H9 (cell line): ENCODE measurements around the gene EEF1G. TPM values are rescaled to one million over a fixed set of nuclear protein-coding genes. Genes with fewer than 3 reads are reported as not detected.
A peak's percentile ranks its signal among the peaks of the same experiment; 100 is the strongest.

ENCODE experiments used
- DNase-seq: peaks from one replicate; pipeline ENCODE4 v3.0.0-alpha.2; 2017
- H2AFZ ChIP-seq: one replicate; pipeline ENCODE4 v1.6.1; 2013; ENCODE audit warnings: mild to moderate bottlenecking, low read length, control low read depth, moderate library complexity
- H2AK5ac ChIP-seq: 2 replicates; pipeline ENCODE4 v1.6.1; 2013; ENCODE audit warnings: low read length, control low read depth, mixed read lengths; ENCODE audit not compliant: insufficient read length
- H2BK120ac ChIP-seq: one replicate; pipeline ENCODE4 v1.6.1; 2013; ENCODE audit warnings: low read depth, mild to moderate bottlenecking, low read length, control low read depth, inconsistent platforms; ENCODE audit not compliant: poor library complexity, severe bottlenecking
- H2BK12ac ChIP-seq: 2 replicates; pipeline ENCODE4 v1.6.1; 2013; ENCODE audit warnings: low read length, control low read depth, mixed read lengths, low read depth; ENCODE audit not compliant: insufficient read length
- H2BK15ac ChIP-seq: 2 replicates; pipeline ENCODE4 v1.6.1; 2013; ENCODE audit warnings: low read depth, low read length, control low read depth
- H2BK20ac ChIP-seq: one replicate; pipeline ENCODE4 v1.6.1; 2013; ENCODE audit warnings: low read depth, mild to moderate bottlenecking, low read length, control low read depth, inconsistent platforms; ENCODE audit not compliant: poor library complexity, severe bottlenecking
- H2BK5ac ChIP-seq: 2 replicates; pipeline ENCODE4 v1.6.1; 2013; ENCODE audit warnings: low read length, control low read depth, mixed read lengths; ENCODE audit not compliant: insufficient read length
- H3K14ac ChIP-seq: 2 replicates; pipeline ENCODE4 v1.6.1; 2013; ENCODE audit warnings: low read length, control low read depth; ENCODE audit not compliant: insufficient read depth
- H3K18ac ChIP-seq: 2 replicates; pipeline ENCODE4 v1.6.1; 2013; ENCODE audit warnings: low read depth, mild to moderate bottlenecking, mixed read lengths, low read length, control low read depth; ENCODE audit not compliant: insufficient read length
- H3K23ac ChIP-seq: 2 replicates; pipeline ENCODE4 v1.6.1; 2013; ENCODE audit warnings: low read length, control low read depth, mixed read lengths, low read depth; ENCODE audit not compliant: insufficient read length
- H3K23me2 ChIP-seq: 2 replicates; pipeline ENCODE4 v1.6.1; 2013; ENCODE audit warnings: low read depth, mild to moderate bottlenecking, mixed read lengths, low read length, control low read depth; ENCODE audit not compliant: insufficient read length, poor library complexity, severe bottlenecking
- H3K27ac ChIP-seq: 2 replicates; pipeline ENCODE4 v1.5.1; 2013; ENCODE audit warnings: low read length, control low read depth, mixed read lengths, low read depth; ENCODE audit not compliant: insufficient read length
- H3K27me3 ChIP-seq: 2 replicates; pipeline ENCODE4 v1.6.1; 2013; ENCODE audit warnings: low read length, control low read depth, inconsistent platforms; ENCODE audit not compliant: insufficient read depth
- H3K4ac ChIP-seq: 2 replicates; pipeline ENCODE4 v1.6.1; 2013; ENCODE audit warnings: low read depth, mild to moderate bottlenecking, control low read depth, inconsistent platforms, low read length, moderate library complexity
- H3K4me1 ChIP-seq: 2 replicates; pipeline ENCODE4 v1.6.1; 2013; ENCODE audit warnings: low read length, control low read depth, inconsistent platforms; ENCODE audit not compliant: insufficient read depth
- H3K4me2 ChIP-seq: 2 replicates; pipeline ENCODE4 v1.6.1; 2013; ENCODE audit warnings: low read length, control low read depth, mixed read lengths; ENCODE audit not compliant: insufficient read length, insufficient read depth
- H3K56ac ChIP-seq: 2 replicates; pipeline ENCODE4 v1.6.1; 2013; ENCODE audit warnings: low read depth, mild to moderate bottlenecking, mixed read lengths, low read length, control low read depth; ENCODE audit not compliant: insufficient read length
- H3K79me1 ChIP-seq: 2 replicates; pipeline ENCODE4 v1.6.1; 2013; ENCODE audit warnings: low read depth, mild to moderate bottlenecking, moderate library complexity, low read length, control low read depth, inconsistent platforms; ENCODE audit not compliant: insufficient read depth, poor library complexity, severe bottlenecking
- H3K79me2 ChIP-seq: 2 replicates; pipeline ENCODE4 v1.6.1; 2013; ENCODE audit warnings: low read length, control low read depth, inconsistent platforms; ENCODE audit not compliant: insufficient read depth
- H3K9ac ChIP-seq: 2 replicates; pipeline ENCODE4 v1.6.1; 2013; ENCODE audit warnings: low read length, control low read depth, mixed read lengths; ENCODE audit not compliant: insufficient read length; ENCODE audit errors: extremely low read depth
- H3K9me3 ChIP-seq: one replicate; pipeline ENCODE4 v1.6.1; 2013; ENCODE audit warnings: low read depth, low read length, inconsistent platforms; ENCODE audit not compliant: control insufficient read depth
- H3T11ph ChIP-seq: one replicate; pipeline ENCODE4 v1.6.1; 2013; ENCODE audit warnings: mild to moderate bottlenecking, low read length, control low read depth, inconsistent platforms
- H4K20me1 ChIP-seq: one replicate; pipeline ENCODE4 v1.6.1; 2013; ENCODE audit not compliant: control insufficient read depth, insufficient read length, insufficient read depth
- H4K5ac ChIP-seq: 2 replicates; pipeline ENCODE4 v1.6.1; 2013; ENCODE audit warnings: low read depth, mild to moderate bottlenecking, mixed read lengths, low read length, control low read depth; ENCODE audit not compliant: insufficient read length
- H4K8ac ChIP-seq: replicated peaks from 2 replicates; pipeline ENCODE4 v1.6.1; 2013; ENCODE audit warnings: low read length, control low read depth, mixed read lengths, low read depth; ENCODE audit not compliant: insufficient read length
- H4K91ac ChIP-seq: 2 replicates; pipeline ENCODE4 v1.6.1; 2013; ENCODE audit warnings: low read depth, mild to moderate bottlenecking, moderate library complexity, mixed read lengths, low read length, control low read depth; ENCODE audit not compliant: insufficient read length
- H3K27ac Mint-ChIP-seq, 3 experiments: 2 replicates in 2 of 3; 3 replicates in 1 of 3; pipeline ENCODE4 v1.8.0; 2020 to 2021; ENCODE audit warnings: mixed read lengths in 3 of 3, mild to moderate bottlenecking in 1 of 3, moderate library complexity in 1 of 3
- H3K27me3 Mint-ChIP-seq: 2 replicates; pipeline ENCODE4 v1.8.0; 2021; ENCODE audit warnings: low read depth, mild to moderate bottlenecking, moderate library complexity, mixed read lengths
- H3K36me3 Mint-ChIP-seq, 3 experiments: 2 replicates in 2 of 3; 3 replicates in 1 of 3; pipeline ENCODE4 v1.8.0; 2020 to 2021; ENCODE audit warnings: low read depth in 3 of 3, mixed read lengths in 3 of 3; ENCODE audit not compliant: insufficient read depth in 1 of 3
- H3K4me1 Mint-ChIP-seq, 2 experiments: 2 replicates each; pipeline ENCODE4 v1.8.0; 2020; ENCODE audit warnings: mixed read lengths in 2 of 2
- H3K4me3 Mint-ChIP-seq, 2 experiments: 2 replicates in 1 of 2; 3 replicates in 1 of 2; pipeline ENCODE4 v1.8.0; 2020 to 2021; ENCODE audit warnings: mild to moderate bottlenecking in 2 of 2, mixed read lengths in 2 of 2, moderate library complexity in 1 of 2
- H3K9me3 Mint-ChIP-seq, 2 experiments: 2 replicates in 1 of 2; 3 replicates in 1 of 2; pipeline ENCODE4 v1.8.0; 2020; ENCODE audit warnings: mild to moderate bottlenecking in 2 of 2, mixed read lengths in 2 of 2, moderate library complexity in 1 of 2
- CTCF ChIP-seq: fragments of 200-600 bp; sonication (generic); conservative IDR thresholded peaks from 3 replicates; pipeline ENCODE4 v1.8.0; 2021; ENCODE audit warnings: antibody characterized with exemption, mild to moderate bottlenecking
- WGBS: extraction: QIAGEN DNeasy Blood & Tissue Kit; methylation state at CpG from one replicate; pipeline ENCODE4 v1.1.7; 2013; ENCODE audit warnings: missing lambda C conversion rate, low lambda C conversion rate, mixed read lengths; ENCODE audit not compliant: insufficient read length; ENCODE audit errors: extremely low coverage; 5-methylcytosine and 5-hydroxymethylcytosine counted together
- long read RNA-seq: library from polyadenylated mRNA; unstranded; transcript quantifications from one replicate; pipeline ENCODE4 v2.0.0, GENCODE V29; 2020
- total RNA-seq: library from RNA; stranded (reverse); gene quantifications from 2 replicates; pipeline ENCODE4 v1.2.1, GENCODE V29; 2021

EEF1G gene
- total RNA-seq = 1,790 and 1,800 TPM in 2 replicates
- long read RNA-seq, transcript EEF1G-203 (9 exons, 2,496 nt) = minor isoform, 244 of 16,976 reads
- long read RNA-seq, transcript EEF1G-201 (10 exons, 1,523 nt) = major isoform, 16,470 of 16,976 reads
- long read RNA-seq, partial matches to known transcripts = 77 of 16,976 reads
- long read RNA-seq, other reads (novel, unspliced or antisense) = 185 of 16,976 reads

GRCh38 chr11:62573592-62574362, at the start of gene EEF1G:
Gene EEF1G (minus strand): TSS chr11:62573891. CDS start chr11:62573842, 49 bp downstream.
- peaks cover 38 to 39% of the 10 kb centered on the region in 2 experiments for H3K4me1 Mint-ChIP-seq
- no peak within 1 kb of the TSS for H3K27ac ChIP-seq
- H3K23ac ChIP-seq = no peak within 1 kb of the TSS
- H3K4ac ChIP-seq = no peak within 1 kb of the TSS
- H3K27ac Mint-ChIP-seq = peak within 1 kb of the TSS; percentile 95 to 99 (median 99)
- no peak within 1 kb of the TSS for H2AFZ ChIP-seq
- H3K4me2 ChIP-seq = peak within 1 kb of the TSS; percentile 98
- H2BK20ac ChIP-seq = no peak within 1 kb of the TSS
- H4K8ac ChIP-seq = no peak within 1 kb of the TSS
- no peak within 1 kb of the TSS for H2BK120ac ChIP-seq
- DNase-seq = peak; percentile 100
- H2AK5ac ChIP-seq = no peak within 1 kb of the TSS
- H2BK5ac ChIP-seq = peak within 1 kb of the TSS; percentile 74
- no peak within 1 kb of the TSS for H3K56ac ChIP-seq
- peaks cover 44 to 81% (median 73%) of the 10 kb centered on the region in 3 experiments for H3K36me3 Mint-ChIP-seq
- H3K18ac ChIP-seq = peak within 1 kb of the TSS; percentile 66
- H3K4me3 Mint-ChIP-seq = peak within 1 kb of the TSS; percentile 99 to 100
- no peaks in the 10 kb centered on the region for H4K20me1 ChIP-seq
- no peak within 1 kb of the TSS for H4K5ac ChIP-seq
- peak within 1 kb of the TSS; percentile 86 for H3K14ac ChIP-seq
- no peaks in the 10 kb centered on the region for H3K4me1 ChIP-seq
- peaks cover 12% of the 10 kb centered on the region; the same call in 1 of the 2 replicates for H3K79me2 ChIP-seq
- H2BK12ac ChIP-seq = no peak within 1 kb of the TSS
- no peaks in the 10 kb centered on the region for H3K9me3 ChIP-seq
- no peaks in the 10 kb centered on the region for H3K27me3 ChIP-seq
- no peaks in the 10 kb centered on the region for H3K9me3 Mint-ChIP-seq
- no peaks in the 10 kb centered on the region for H3K27me3 Mint-ChIP-seq
- peaks cover 8% of the 10 kb centered on the region for H3K79me1 ChIP-seq
- peaks cover 13% of the 10 kb centered on the region for H3K23me2 ChIP-seq
- H3K9ac ChIP-seq = peak within 1 kb of the TSS; percentile 92
- no peak within 1 kb of the TSS for H3T11ph ChIP-seq
- WGBS = no CpG with 5 or more reads among the region's 46 CpGs
- H4K91ac ChIP-seq = no peak within 1 kb of the TSS
- no peak within 1 kb of the TSS for H2BK15ac ChIP-seq
- no peak for TF ChIP-seq CTCF
